B cell (primary cell): ENCODE measurements around the gene NOS1. TPM values are rescaled to one million over a fixed set of nuclear protein-coding genes. Genes with fewer than 3 reads are reported as not detected.

Experiments
- ATAC-seq: fragments of 200-7000 bp; cut with Tn5 transposase; one replicate; pipeline ENCODE4 v1.10.0; 2021; ENCODE audit warnings: low read depth, mild to moderate bottlenecking, moderate number of reproducible peaks, moderate library complexity
- CTCF ChIA-PET: fragments of 350-600 bp; sonication (Branson Sonifier 250); formaldehyde crosslinking; loops from one replicate; lab custom pipeline; 2021; ENCODE audit warnings: antibody characterized with exemption, inconsistent platforms; lab: Charles Lee
- POLR2A ChIA-PET: fragments of 350-600 bp; sonication (Branson Sonifier 250); formaldehyde crosslinking; loops from one replicate; lab custom pipeline; 2021; ENCODE audit warnings: antibody characterized with exemption; lab: Charles Lee
- DNase-seq: peaks from one replicate; pipeline ENCODE4 v3.0.0; 2013
- H2AFZ ChIP-seq: 2 replicates; pipeline ENCODE4 v1.6.1; 2012; ENCODE audit warnings: mild to moderate bottlenecking, low read depth, low read length; ENCODE audit not compliant: insufficient read depth, poor library complexity, severe bottlenecking
- H3K27ac ChIP-seq, 2 donors: 1 replicate in 1 of 2; 2 replicates in 1 of 2; pipeline ENCODE4 v1.5.1; 2012 to 2013; ENCODE audit warnings: low read length in 2 of 2, mild to moderate bottlenecking in 2 of 2, moderate library complexity in 1 of 2
- H3K27me3 ChIP-seq, 4 experiments: fragments of 200-600 bp in 1 of 4; sonication (generic) in 1 of 4; replicated peaks in 1 of 4; 1 replicate in 2 of 4; 2 replicates in 2 of 4; pipeline versions ENCODE4 v1.6.1 to v1.7.0; 2013 to 2016; ENCODE audit warnings: low read length in 3 of 4, mild to moderate bottlenecking in 2 of 4, mixed read lengths in 1 of 4, moderate library complexity in 1 of 4; ENCODE audit not compliant: insufficient read depth in 4 of 4, control insufficient read depth in 3 of 4; ENCODE audit errors: control extremely low read depth in 1 of 4
- H3K36me3 ChIP-seq, 2 experiments: replicated peaks in 1 of 2; 1 replicate in 1 of 2; 2 replicates in 1 of 2; pipeline versions ENCODE4 v1.6.1 to v1.7.1; 2013; ENCODE audit warnings: low read length in 1 of 2; ENCODE audit not compliant: insufficient read depth in 2 of 2, control insufficient read depth in 1 of 2; ENCODE audit errors: control extremely low read depth in 1 of 2, extremely low read depth in 1 of 2
- H3K4me1 ChIP-seq, 2 donors: fragments of 200-600 bp in 1 of 2; sonication (generic) in 1 of 2; 1 replicate in 1 of 2; 2 replicates in 1 of 2; pipeline versions ENCODE4 v1.5.1 to v1.6.1; 2013 to 2017; ENCODE audit warnings: low read length in 2 of 2; ENCODE audit not compliant: control insufficient read depth in 2 of 2, insufficient read depth in 2 of 2
- H3K4me2 ChIP-seq: replicated peaks from 2 replicates; pipeline ENCODE3; 2012; ENCODE audit warnings: mild to moderate bottlenecking, low read depth, low read length; ENCODE audit not compliant: poor library complexity, severe bottlenecking
- H3K4me3 ChIP-seq, 5 experiments: fragments of 200-600 bp in 1 of 5; sonication (generic) in 1 of 5; 1 replicate in 3 of 5; 2 replicates in 2 of 5; pipeline versions ENCODE4 v1.5.1 to v1.7.0; 2011 to 2016; ENCODE audit warnings: low read length in 4 of 5, mild to moderate bottlenecking in 4 of 5, low read depth in 2 of 5, control low read depth in 1 of 5, moderate library complexity in 1 of 5; ENCODE audit not compliant: insufficient read depth in 1 of 5; ENCODE audit errors: control extremely low read depth in 1 of 5, extremely low read depth in 1 of 5
- H3K79me2 ChIP-seq: fragments of 200-600 bp; sonication (generic); one replicate; pipeline ENCODE4 v1.6.0; 2016; ENCODE audit warnings: low read length; ENCODE audit not compliant: control insufficient read depth, insufficient read depth
- H3K9ac ChIP-seq: fragments of 200-600 bp; sonication (generic); 2 replicates; pipeline ENCODE4 v1.6.1; 2017; ENCODE audit warnings: mild to moderate bottlenecking, low read length, moderate library complexity
- H3K9me3 ChIP-seq, 3 donors: one replicate each; pipeline versions ENCODE4 v1.6.1 to v1.7.1; 2013; ENCODE audit warnings: low read length in 2 of 3; ENCODE audit not compliant: control insufficient read depth in 2 of 3, insufficient read depth in 1 of 3; ENCODE audit errors: control extremely low read depth in 1 of 3
- H4K20me1 ChIP-seq: 2 replicates; pipeline ENCODE4 v1.6.0; 2012; ENCODE audit warnings: mild to moderate bottlenecking, low read length; ENCODE audit not compliant: insufficient read depth, control insufficient read depth, poor library complexity, severe bottlenecking
- H3K27ac Mint-ChIP-seq: one replicate; pipeline ENCODE4 v1.8.0; 2021; ENCODE audit warnings: mixed read lengths
- H3K27me3 Mint-ChIP-seq: one replicate; pipeline ENCODE4 v1.8.0; 2021; ENCODE audit warnings: mixed read lengths
- H3K4me1 Mint-ChIP-seq: one replicate; pipeline ENCODE4 v1.8.0; 2021; ENCODE audit warnings: mixed read lengths
- H3K4me3 Mint-ChIP-seq: one replicate; pipeline ENCODE4 v1.8.0; 2021; ENCODE audit warnings: mixed read lengths
- H3K9me3 Mint-ChIP-seq: one replicate; pipeline ENCODE4 v1.8.0; 2022; ENCODE audit warnings: mixed read lengths; ENCODE audit not compliant: insufficient read depth
- CTCF ChIP-seq: fragments of 200-600 bp; IDR thresholded peaks from one replicate; pipeline ENCODE4 v1.8.0; 2022; ENCODE audit warnings: antibody characterized with exemption, mild to moderate bottlenecking
- EZH2 ChIP-seq: IDR thresholded peaks from 2 replicates; pipeline ENCODE4 v1.6.1; 2012; ENCODE audit warnings: borderline replicate concordance, low read depth, mild to moderate bottlenecking, moderate library complexity, low read length; ENCODE audit not compliant: insufficient read depth, poor library complexity, severe bottlenecking
- WGBS: methylation state at CpG from one replicate; pipeline ENCODE4 v1.1.5; 2013; ENCODE audit warnings: missing lambda C conversion rate; ENCODE audit not compliant: insufficient coverage; 5-methylcytosine and 5-hydroxymethylcytosine counted together
- intact Hi-C: fragments of 100-400 bp; cut with micrococcal nuclease; formaldehyde crosslinking; loops from one replicate; pipeline ENCODE4 v1.10.0; 2022
- polyA plus RNA-seq: library from polyadenylated mRNA; depleted of rRNA; stranded (reverse); fragments of >200 nt; gene quantifications from 2 replicates; pipeline ENCODE4 v1.2.3, GENCODE V29; 2012
- total RNA-seq, 2 donors: library from RNA; stranded (reverse); fragments of 120-200 nt in 1 of 2; gene quantifications; 1 replicate in 1 of 2; 2 replicates in 1 of 2; pipeline versions ENCODE4 v1.2.3 to v1.2.4, GENCODE V29; 2013 to 2022

Gene NOS1
- total and polyA plus RNA-seq, 2 donors (not counting 1 experiment from before 2014, with no cell fraction given) = not detected

- H3K4me1 ChIP-seq = no peaks in the 10 kb centered on the region
- H3K27me3 Mint-ChIP-seq = peaks cover 8% of the 10 kb centered on the region
- WGBS = 94% methylated on average over 4 of the region's 6 CpGs
Measured at GRCh38 chr12:117316336-117316735, 45.1 kb downstream of the NOS1 start.

GRCh38 chr12:117313926-117314325 is 47.5 kb downstream of the NOS1 start:
- intact Hi-C loops = no loop called here
- H3K4me3 Mint-ChIP-seq = no peak overlapping the region
- CTCF ChIA-PET = no interaction called here

More at GRCh38 chr12:117316336-117316735, 45.1 kb downstream of the NOS1 start:
- Histone ChIP-seq H3K27me3 (peaks cover 0 to 4% (median 0%) of the 10 kb centered on the region in 4 experiments), H3K4me3 (no peak overlapping the region), H3K4me2 (no peak overlapping the region), H3K27ac (no peak overlapping the region), H3K36me3 (no peaks in the 10 kb centered on the region), H3K9ac (no peak overlapping the region), H3K79me2 (no peaks in the 10 kb centered on the region), H3K9me3 (peaks cover 0 to 28% (median 0%) of the 10 kb centered on the region in 3 donors), H4K20me1 (no peaks in the 10 kb centered on the region), H2AFZ (no peak overlapping the region)
- ChIA-PET CTCF (no interaction called here), POLR2A (no interaction called here)
- Mint-ChIP-seq H3K9me3 (peaks cover 9% of the 10 kb centered on the region), H3K27ac (no peak overlapping the region), H3K4me3 (no peak overlapping the region), H3K4me1 (no peaks in the 10 kb centered on the region)
- intact Hi-C loops = no loop called here
- ATAC-seq = no peak
- no peak for DNase-seq
- TF ChIP-seq EZH2 (no peak), CTCF (no peak)

More at GRCh38 chr12:117313926-117314325, 47.5 kb downstream of the NOS1 start:
- ATAC-seq (no peak), DNase-seq (no peak)
- H3K4me1 Mint-ChIP-seq = no peaks in the 10 kb centered on the region
- peaks cover 0 to 22% (median 0%) of the 10 kb centered on the region in 3 donors for H3K9me3 ChIP-seq
- TF ChIP-seq CTCF = no peak
- no peak for TF ChIP-seq EZH2
- H3K36me3 ChIP-seq = no peaks in the 10 kb centered on the region
- no peak overlapping the region for H3K27ac Mint-ChIP-seq
- H3K79me2 ChIP-seq = no peaks in the 10 kb centered on the region
- no peak overlapping the region for H3K9ac ChIP-seq
- peaks cover 9% of the 10 kb centered on the region for H3K9me3 Mint-ChIP-seq
- no peak overlapping the region for H3K4me3 ChIP-seq
- no peak overlapping the region for H3K4me2 ChIP-seq
- H3K27me3 ChIP-seq = peaks cover 0 to 4% (median 0%) of the 10 kb centered on the region in 4 experiments
- no peaks in the 10 kb centered on the region for H3K4me1 ChIP-seq
- no peak overlapping the region for H3K27ac ChIP-seq
- no peaks in the 10 kb centered on the region for H4K20me1 ChIP-seq
- H3K27me3 Mint-ChIP-seq = peaks cover 8% of the 10 kb centered on the region
- WGBS = 0% methylated on average over 2 of the region's 4 CpGs
- POLR2A ChIA-PET = no interaction called here
- no peak overlapping the region for H2AFZ ChIP-seq
